Astrocyte (in vitro differentiated cells and primary cell): ENCODE measurements around the gene CHN2.

ENCODE experiments used
- CTCF ChIP-seq: IDR thresholded peaks from 2 replicates; pipeline ENCODE4 v1.5.1; 2011; ENCODE audit warnings: low read depth, mild to moderate bottlenecking, inconsistent platforms, low read length, moderate library complexity; ENCODE audit not compliant: insufficient read depth
- EZH2 ChIP-seq: IDR thresholded peaks from 2 replicates; pipeline ENCODE4 v1.6.1; 2012; ENCODE audit warnings: mild to moderate bottlenecking, low read length, inconsistent platforms; ENCODE audit not compliant: insufficient read depth

- TF ChIP-seq CTCF: no peak
- TF ChIP-seq EZH2: no peak
These were observed 315.5 kb downstream of the CHN2 start for GRCh38 chr7:29510028-29510427.
